Activated T-cell treated with anti-CD3 and anti-CD28 coated beads, Interleukin-2, amount 50 U/mL, for 24 hours (primary cell): ENCODE results near the gene CCDC88B.
A peak's percentile ranks its signal among the peaks of the same experiment; 100 is the strongest.
"Not testable (repeated sequence)": the region's sequence is repeated elsewhere in the genome, so short reads cannot be mapped to it uniquely, and the experiment has no call there.

ENCODE experiments used
- DNase-seq: peaks from one replicate; pipeline ENCODE4 v3.0.0-alpha.2; 2020
- H3K27ac Mint-ChIP-seq: 2 replicates; pipeline ENCODE4 v1.8.0; 2020; ENCODE audit warnings: mild to moderate bottlenecking, mixed read lengths
- H3K27me3 Mint-ChIP-seq: 2 replicates; pipeline ENCODE4 v1.8.0; 2020; ENCODE audit warnings: mixed read lengths
- H3K36me3 Mint-ChIP-seq: 2 replicates; pipeline ENCODE4 v1.8.0; 2020; ENCODE audit warnings: low read depth, mixed read lengths
- H3K4me1 Mint-ChIP-seq: 2 replicates; pipeline ENCODE4 v1.8.0; 2020; ENCODE audit warnings: low read depth, mixed read lengths
- H3K4me3 Mint-ChIP-seq: 2 replicates; pipeline ENCODE4 v1.8.0; 2020; ENCODE audit warnings: mild to moderate bottlenecking, moderate library complexity, mixed read lengths
- H3K9me3 Mint-ChIP-seq: 2 replicates; pipeline ENCODE4 v1.8.0; 2020; ENCODE audit warnings: mixed read lengths

The CCDC88B gene

GRCh38 chr11:64299847-64300648 is 40.0 kb upstream of the CCDC88B start, which contains the start of gene CATSPERZ:
CATSPERZ (plus strand) TSS chr11:64300358; CDS start chr11:64300411, 53 bp downstream.
- DNase-seq: peak; percentile 51
- peak within 1 kb of the TSS; percentile 57 for H3K4me3 Mint-ChIP-seq
- no peak within 1 kb of the TSS for H3K27ac Mint-ChIP-seq
- no peaks in the 10 kb centered on the region for H3K9me3 Mint-ChIP-seq
- H3K27me3 Mint-ChIP-seq: peaks cover 70% of the 10 kb centered on the region
- H3K36me3 Mint-ChIP-seq: peaks cover 4% of the 10 kb centered on the region
- H3K4me1 Mint-ChIP-seq: peaks cover 33% of the 10 kb centered on the region

- Mint-ChIP-seq H3K36me3 (peaks cover 24% of the 10 kb centered on the region), H3K4me3 (peak overlapping the region; percentile 86), H3K27me3 (peaks cover 37% of the 10 kb centered on the region), H3K27ac (peak overlapping the region; percentile 99), H3K9me3 (no peaks in the 10 kb centered on the region), H3K4me1 (peaks cover 43% of the 10 kb centered on the region)
- DNase-seq: no peak
Measured at GRCh38 chr11:64303109-64304031, 36.6 kb upstream of the CCDC88B start.

- Mint-ChIP-seq H3K4me3 (peak overlapping the region; percentile 86), H3K27ac (peak overlapping the region; percentile 99), H3K36me3 (peaks cover 27% of the 10 kb centered on the region), H3K9me3 (no peaks in the 10 kb centered on the region), H3K27me3 (peaks cover 31% of the 10 kb centered on the region), H3K4me1 (peaks cover 43% of the 10 kb centered on the region)
- DNase-seq: no peak
Measured at GRCh38 chr11:64304032-64304315, 36.0 kb upstream of the CCDC88B start.

- Mint-ChIP-seq H3K36me3 (peaks cover 32% of the 10 kb centered on the region), H3K4me3 (peak overlapping the region; percentile 86), H3K4me1 (peaks cover 45% of the 10 kb centered on the region), H3K9me3 (no peaks in the 10 kb centered on the region), H3K27ac (peak overlapping the region; percentile 99), H3K27me3 (peaks cover 26% of the 10 kb centered on the region)
- DNase-seq: peak; percentile 96
Measured at GRCh38 chr11:64304316-64305072, 35.5 kb upstream of the CCDC88B start.

- Mint-ChIP-seq H3K27me3 (peaks cover 20% of the 10 kb centered on the region), H3K4me1 (peaks cover 44% of the 10 kb centered on the region), H3K9me3 (no peaks in the 10 kb centered on the region)
Measured at GRCh38 chr11:64305075-64305690, 34.8 kb upstream of the CCDC88B start, which contains the start of gene ESRRA. ESRRA (plus strand) TSS chr11:64305524; CDS start chr11:64307180, 1,656 bp downstream.

GRCh38 chr11:64305691-64306562 is 34.1 kb upstream of the CCDC88B start:
- Mint-ChIP-seq H3K36me3 (peaks cover 40% of the 10 kb centered on the region), H3K27ac (peak overlapping the region; percentile 94)

More at GRCh38 chr11:64305075-64305690, 34.8 kb upstream of the CCDC88B start, which contains the start of gene ESRRA:
- H3K4me3 Mint-ChIP-seq: peak within 1 kb of the TSS; percentile 96
- H3K36me3 Mint-ChIP-seq: peaks cover 36% of the 10 kb centered on the region
- peak; percentile 99 for DNase-seq
- H3K27ac Mint-ChIP-seq: peak within 1 kb of the TSS; percentile 99

GRCh38 chr11:64306563-64306875 is 33.5 kb upstream of the CCDC88B start:
- H3K4me3 Mint-ChIP-seq: peak overlapping the region; percentile 96
- H3K9me3 Mint-ChIP-seq: no peaks in the 10 kb centered on the region
- H3K27ac Mint-ChIP-seq: peak overlapping the region; percentile 94
- H3K4me1 Mint-ChIP-seq: peaks cover 39% of the 10 kb centered on the region
- peaks cover 9% of the 10 kb centered on the region for H3K27me3 Mint-ChIP-seq
- no peak for DNase-seq
- peaks cover 43% of the 10 kb centered on the region for H3K36me3 Mint-ChIP-seq

More at GRCh38 chr11:64305691-64306562, 34.1 kb upstream of the CCDC88B start:
- DNase-seq: peak; percentile 83
- Mint-ChIP-seq H3K9me3 (no peaks in the 10 kb centered on the region), H3K27me3 (peaks cover 12% of the 10 kb centered on the region), H3K4me3 (peak overlapping the region; percentile 96), H3K4me1 (peaks cover 39% of the 10 kb centered on the region)

GRCh38 chr11:64306876-64307622 is 33.0 kb upstream of the CCDC88B start:
- Mint-ChIP-seq H3K4me1 (peaks cover 39% of the 10 kb centered on the region), H3K27ac (peak overlapping the region; percentile 94), H3K4me3 (peak overlapping the region; percentile 96), H3K36me3 (peaks cover 44% of the 10 kb centered on the region), H3K27me3 (peaks cover 4% of the 10 kb centered on the region), H3K9me3 (no peaks in the 10 kb centered on the region)
- no peak for DNase-seq

- Mint-ChIP-seq H3K4me1 (peaks cover 46% of the 10 kb centered on the region), H3K4me3 (peak overlapping the region; percentile 96), H3K27ac (peak overlapping the region; percentile 63), H3K36me3 (peaks cover 52% of the 10 kb centered on the region)
- not testable (repeated sequence) for DNase-seq, H3K9me3 Mint-ChIP-seq, H3K27me3 Mint-ChIP-seq
Measured at GRCh38 chr11:64307795-64308194, 32.2 kb upstream of the CCDC88B start.

GRCh38 chr11:64312947-64313346 is 27.1 kb upstream of the CCDC88B start:
- Mint-ChIP-seq H3K9me3 (no peaks in the 10 kb centered on the region), H3K27ac (peak overlapping the region; percentile 85), H3K4me3 (no peak overlapping the region), H3K27me3 (no peaks in the 10 kb centered on the region), H3K4me1 (peaks cover 47% of the 10 kb centered on the region), H3K36me3 (peaks cover 75% of the 10 kb centered on the region)
- no peak for DNase-seq

GRCh38 chr11:64313491-64314145 is 26.4 kb upstream of the CCDC88B start:
- DNase-seq: no peak

GRCh38 chr11:64314146-64314804 is 25.7 kb upstream of the CCDC88B start:
- H3K36me3 Mint-ChIP-seq: peaks cover 73% of the 10 kb centered on the region
- H3K4me1 Mint-ChIP-seq: peaks cover 51% of the 10 kb centered on the region

More at GRCh38 chr11:64313491-64314145, 26.4 kb upstream of the CCDC88B start:
- Mint-ChIP-seq H3K4me3 (no peak overlapping the region), H3K27me3 (no peaks in the 10 kb centered on the region), H3K9me3 (no peaks in the 10 kb centered on the region), H3K27ac (peak overlapping the region; percentile 85), H3K4me1 (peaks cover 47% of the 10 kb centered on the region), H3K36me3 (peaks cover 76% of the 10 kb centered on the region)

More at GRCh38 chr11:64314146-64314804, 25.7 kb upstream of the CCDC88B start:
- Mint-ChIP-seq H3K27ac (peak overlapping the region; percentile 85), H3K27me3 (no peaks in the 10 kb centered on the region), H3K9me3 (no peaks in the 10 kb centered on the region), H3K4me3 (no peak overlapping the region)
- DNase-seq: no peak
